ENCODE data around the gene UROS.
A peak's percentile ranks its signal among the peaks of the same experiment; 100 is the strongest.

The UROS gene

DNA sequence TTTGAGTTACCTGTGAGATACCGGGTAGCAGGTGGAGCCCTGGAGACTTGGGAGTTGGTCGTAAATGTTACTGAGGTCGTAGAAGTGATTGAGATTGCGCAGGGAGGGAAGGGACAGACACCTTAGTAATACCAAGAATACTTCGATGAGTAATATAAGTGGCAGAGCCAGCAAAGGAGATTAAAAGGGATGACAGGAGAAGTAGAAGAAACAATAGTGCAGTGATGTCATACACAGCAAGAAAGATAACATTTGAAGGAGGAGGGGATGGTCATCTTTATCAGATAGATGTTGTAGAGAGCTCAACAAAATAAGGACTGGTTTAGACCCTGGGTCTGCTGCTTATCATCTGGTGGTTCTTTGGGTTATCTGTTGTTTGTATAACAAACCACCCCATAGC lies 5.3 kb upstream of the UROS start:
- DNase-seq, result no peak

- peak in 1 of 2 experiments; percentile 15 for DNase-seq
These were observed 4.1 kb upstream of the UROS start for GRCh38 chr10:125827133-125827532.

DNA sequence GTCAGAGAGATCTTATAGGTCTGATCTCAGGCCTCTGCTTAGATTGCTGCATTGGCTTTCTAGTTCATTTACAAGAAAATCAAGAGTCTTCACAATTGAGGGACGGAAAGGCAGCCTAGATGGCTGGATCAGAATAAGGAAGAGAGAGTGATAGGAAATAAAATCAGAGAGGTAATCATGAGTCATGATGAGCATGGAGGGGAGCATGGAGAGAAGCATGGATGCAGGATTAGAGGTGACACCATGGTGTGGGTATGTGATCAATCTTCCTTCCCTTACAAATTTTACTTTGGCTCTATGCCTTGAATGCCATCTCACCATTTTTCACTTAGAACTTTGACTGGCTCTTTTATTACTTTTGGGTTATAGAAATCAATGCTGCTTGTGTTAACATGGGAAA lies 1.7 kb upstream of the UROS start:
- DNase-seq, result no peak

GRCh38 chr10:125823663-125824251 lies 699 bp upstream of the UROS start:
- peak in 1 of 2 experiments; percentile 26 for DNase-seq

GRCh38 chr10:125820701-125821100 lies 2.4 kb downstream of the UROS start:
- no peak for DNase-seq

- no peak for DNase-seq
These were observed 5.6 kb downstream of the UROS start for GRCh38 chr10:125817337-125817946.

DNA sequence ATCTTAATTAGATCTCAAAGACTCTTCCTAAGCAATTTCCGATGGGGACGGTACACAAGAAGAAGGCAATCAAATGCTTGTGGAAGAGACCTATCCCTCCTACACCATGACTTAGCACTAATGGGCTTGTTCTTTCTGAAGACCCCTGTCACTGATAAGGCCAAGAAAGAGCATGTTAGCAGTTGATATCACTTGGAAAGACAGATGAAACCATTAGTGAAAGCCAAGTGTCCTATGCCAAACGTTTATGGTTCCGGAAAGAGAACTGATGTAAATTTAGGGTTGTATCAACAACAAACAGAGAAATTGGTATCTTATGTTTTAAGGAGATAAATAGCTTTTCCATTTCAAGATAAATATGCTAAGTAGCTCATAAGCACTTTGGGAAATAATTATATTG lies 6.5 kb downstream of the UROS start:
- no peak for DNase-seq

DNA sequence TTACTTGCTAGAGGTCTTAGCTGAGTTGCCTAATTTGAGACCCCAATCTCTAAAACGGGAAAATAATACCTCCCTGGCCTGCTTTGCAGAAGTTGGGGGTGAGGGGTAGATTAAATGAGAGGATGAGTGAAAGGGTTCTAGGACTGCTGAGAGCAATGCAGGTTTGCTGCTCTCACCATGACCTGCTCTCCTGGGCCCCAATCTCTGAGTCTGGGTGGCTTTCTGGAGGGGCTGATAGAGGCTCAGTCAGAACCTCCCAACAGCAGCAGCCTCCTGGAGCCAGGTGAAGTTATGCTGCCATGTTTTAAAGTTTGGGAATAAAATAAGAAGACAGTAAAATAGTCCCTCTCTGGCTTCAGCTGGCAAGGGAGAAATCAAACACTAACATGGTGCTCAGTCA lies 7.3 kb downstream of the UROS start:
- DNase-seq, result no peak

DNA sequence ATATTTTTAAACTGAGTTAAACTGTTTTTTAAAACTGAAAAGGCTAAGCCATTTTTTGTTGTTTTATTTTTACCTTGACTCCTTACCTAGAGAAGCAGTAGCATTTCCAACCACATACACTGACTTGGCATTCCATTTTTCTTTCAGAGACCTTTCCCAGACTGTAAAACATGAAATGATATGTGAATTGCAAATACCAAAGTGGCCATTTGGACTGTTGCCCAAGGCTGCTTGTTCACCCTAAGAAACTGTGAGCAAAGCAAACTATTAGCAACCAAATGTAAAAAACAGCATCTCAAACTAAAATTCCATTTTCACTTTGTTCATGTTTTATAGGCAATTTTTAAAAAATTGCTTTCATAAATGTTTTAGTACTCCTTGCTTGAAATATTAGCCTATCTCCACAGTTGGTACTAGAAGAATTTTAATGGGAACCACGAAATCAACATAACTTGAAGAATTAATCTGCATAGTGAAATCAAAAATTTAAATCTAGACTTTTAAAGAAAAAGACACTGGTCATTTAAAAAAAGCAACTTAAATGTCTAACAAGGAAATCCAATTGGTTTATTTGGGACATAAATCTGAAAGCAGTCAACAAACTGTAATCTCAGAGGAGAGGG lies 10.8 kb downstream of the UROS start:
- DNase-seq, result no peak

DNA sequence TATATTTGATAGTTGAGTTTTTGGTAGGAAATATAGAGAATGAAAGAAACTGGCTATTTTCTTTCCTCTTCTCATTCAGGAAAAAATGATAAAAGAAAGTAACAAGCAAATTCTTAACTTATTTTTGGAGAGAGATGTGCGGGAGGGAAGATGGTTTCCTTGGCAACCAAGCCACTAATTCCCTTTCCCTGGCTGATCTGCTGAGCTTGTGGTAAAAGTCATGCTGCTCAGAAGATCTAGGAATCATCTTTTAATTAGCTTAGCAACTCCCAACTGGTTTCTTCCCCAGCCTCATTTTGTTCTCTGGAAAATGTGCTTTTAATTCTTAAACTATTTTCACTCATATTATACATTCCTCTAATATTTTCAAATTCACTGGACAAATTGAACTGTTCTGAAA lies 11.8 kb downstream of the UROS start:
- no peak for DNase-seq

DNA sequence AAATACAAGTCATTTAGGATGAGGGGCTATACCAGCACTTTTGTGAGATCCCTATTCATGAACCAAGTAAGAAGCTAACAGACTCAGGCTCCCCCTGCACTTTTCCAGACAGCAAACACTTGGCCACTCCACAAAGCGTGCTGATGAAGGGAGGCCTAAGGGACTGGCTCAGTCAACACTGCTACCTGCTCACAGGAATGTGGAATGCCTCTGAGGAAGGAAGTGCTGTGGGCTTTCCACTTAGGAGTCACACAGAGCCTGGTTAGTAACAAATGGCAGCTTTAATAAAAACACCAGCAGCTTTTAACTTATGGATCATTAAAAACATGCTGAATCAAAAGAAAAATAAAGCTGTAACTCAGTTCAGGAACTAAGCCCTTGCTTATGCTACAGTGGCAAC lies 15.0 kb downstream of the UROS start:
- no peak for DNase-seq

- no peak for DNase-seq
These were observed 20.3 kb downstream of the UROS start for GRCh38 chr10:125802739-125803138.

- DNase-seq, result no peak
These were observed 20.9 kb downstream of the UROS start for GRCh38 chr10:125802131-125802530.

DNA sequence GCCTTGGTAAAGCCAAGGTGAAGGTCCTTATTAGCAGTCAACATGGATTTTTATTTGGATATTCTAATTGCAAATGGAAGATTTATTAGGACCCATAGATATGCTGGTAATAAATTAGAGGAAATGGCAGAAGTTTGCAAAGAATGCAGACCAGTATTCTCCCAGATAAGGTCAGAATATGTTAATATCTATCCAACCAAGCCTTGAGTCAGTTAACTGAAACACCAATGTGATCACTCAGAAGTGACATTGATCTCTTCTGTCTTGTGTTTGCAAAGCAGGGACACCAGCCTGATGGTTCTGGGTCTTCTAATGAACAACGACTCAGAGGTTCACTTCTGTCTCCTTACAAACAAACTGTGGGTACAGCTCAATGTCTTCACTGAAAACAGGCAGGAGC lies 21.5 kb downstream of the UROS start:
- DNase-seq, result no peak

DNA sequence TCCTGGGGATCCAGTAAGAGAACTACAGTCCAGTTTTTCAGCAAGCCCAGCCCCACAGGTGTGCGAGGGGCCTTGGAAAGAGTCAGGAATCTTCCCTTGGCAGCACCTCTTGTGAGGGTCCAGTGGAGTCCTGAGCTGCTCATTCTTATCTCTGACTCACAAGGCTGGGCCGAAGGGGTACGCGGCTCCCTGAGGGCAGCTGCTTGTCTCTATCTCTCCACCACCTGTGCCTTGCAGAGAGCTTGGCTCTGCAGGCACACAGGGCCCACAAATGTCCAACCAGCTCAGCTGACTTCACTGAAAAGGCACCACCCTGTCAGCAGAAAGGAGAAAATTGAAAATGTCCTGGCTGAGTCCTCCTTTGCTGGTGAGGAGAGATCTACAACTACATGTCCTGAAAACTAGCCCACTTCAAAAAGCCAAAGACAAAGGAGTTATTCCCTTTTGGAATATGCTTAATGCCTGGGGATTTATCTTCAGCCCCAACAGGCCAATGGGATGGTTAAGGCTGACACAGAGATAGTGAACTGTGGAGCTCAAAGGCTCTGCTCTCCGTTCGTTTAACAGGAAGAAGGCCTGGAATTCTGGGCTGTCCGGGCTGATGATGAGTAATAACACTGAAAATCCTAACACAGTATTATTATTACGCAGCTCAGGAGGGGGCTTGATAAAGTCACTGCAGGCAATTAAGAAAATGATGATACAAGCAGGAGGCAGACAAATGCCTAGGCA lies 23.4 kb downstream of the UROS start:
- DNase-seq, result no peak

DNA sequence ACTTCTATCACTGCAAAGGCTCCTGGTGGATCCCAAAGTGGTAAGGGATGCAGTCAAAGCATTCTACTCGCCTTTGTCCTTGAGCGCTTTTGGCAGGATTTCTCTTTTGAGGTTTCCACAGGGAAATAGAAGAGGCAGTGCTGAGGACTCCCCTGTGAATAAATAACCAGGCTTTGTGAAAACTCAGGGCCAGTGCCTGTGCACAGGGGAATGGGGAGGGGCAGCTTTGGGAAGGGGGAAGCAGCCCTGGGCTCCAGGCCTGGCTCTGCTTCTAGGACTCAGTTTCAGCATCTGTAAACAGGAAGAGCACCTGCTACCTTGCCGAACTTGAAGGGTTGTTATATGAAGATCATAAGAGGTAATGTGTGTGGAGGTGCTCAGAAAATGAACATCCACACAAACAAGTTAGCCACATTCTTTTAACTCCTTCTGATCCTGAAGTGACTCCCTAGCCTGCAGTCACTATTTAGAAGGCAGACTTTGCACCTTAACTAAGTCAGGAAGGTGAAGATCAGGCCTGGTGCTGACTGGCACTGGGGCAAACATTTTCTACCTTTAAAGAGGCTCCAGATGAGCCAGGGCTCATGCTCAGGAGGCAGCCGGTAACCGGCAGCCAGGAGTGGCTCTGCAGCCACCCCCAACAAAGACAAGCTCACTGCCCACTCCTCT lies 24.9 kb downstream of the UROS start:
- DNase-seq, result no peak

DNA sequence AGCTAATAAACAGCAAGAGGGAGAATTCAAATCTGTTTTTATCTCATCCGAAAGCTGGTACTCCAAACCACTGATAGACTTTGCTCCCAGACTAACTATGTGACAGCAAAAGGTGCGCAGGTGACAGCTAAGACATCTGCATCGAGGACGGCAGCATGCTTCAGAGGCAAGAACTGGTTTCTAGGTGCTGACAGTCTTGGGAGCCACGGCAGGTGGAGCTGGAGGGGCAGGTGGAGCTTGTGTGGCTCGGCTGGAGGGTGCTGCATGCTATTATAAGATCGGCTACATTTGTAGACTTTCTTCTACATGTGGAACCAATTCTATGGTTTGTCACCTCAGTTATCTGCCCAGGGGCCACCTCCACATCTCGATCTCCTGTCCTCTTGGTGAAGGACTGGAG lies 25.6 kb downstream of the UROS start:
- no peak for DNase-seq

- no peak for DNase-seq
These were observed 27.3 kb downstream of the UROS start for GRCh38 chr10:125795637-125796190.

- no peak for DNase-seq
These were observed 27.9 kb downstream of the UROS start for GRCh38 chr10:125795128-125795527.

GRCh38 chr10:125792342-125793300 lies 30.4 kb downstream of the UROS start:
- DNase-seq, result no peak

GRCh38 chr10:125788156-125789034 lies 34.7 kb downstream of the UROS start:
- DNase-seq, result no peak

All from Kasumi-1 (cell line).